Ramos (cell line): Measurements from ENCODE around the gene MT1G.
"Not testable (repeated sequence)": the region's sequence is repeated elsewhere in the genome, so short reads cannot be mapped to it uniquely, and the experiment has no call there.

ENCODE experiments used
- in situ Hi-C: fragments of 300-500 bp; cut with MboI; formaldehyde crosslinking; loops from one replicate; pipeline ENCODE4 v1.14.3; 2022; ENCODE audit warnings: low sequenced_read_pairs; ENCODE audit not compliant: unreplicated experiment

Gene MT1G

DNA sequence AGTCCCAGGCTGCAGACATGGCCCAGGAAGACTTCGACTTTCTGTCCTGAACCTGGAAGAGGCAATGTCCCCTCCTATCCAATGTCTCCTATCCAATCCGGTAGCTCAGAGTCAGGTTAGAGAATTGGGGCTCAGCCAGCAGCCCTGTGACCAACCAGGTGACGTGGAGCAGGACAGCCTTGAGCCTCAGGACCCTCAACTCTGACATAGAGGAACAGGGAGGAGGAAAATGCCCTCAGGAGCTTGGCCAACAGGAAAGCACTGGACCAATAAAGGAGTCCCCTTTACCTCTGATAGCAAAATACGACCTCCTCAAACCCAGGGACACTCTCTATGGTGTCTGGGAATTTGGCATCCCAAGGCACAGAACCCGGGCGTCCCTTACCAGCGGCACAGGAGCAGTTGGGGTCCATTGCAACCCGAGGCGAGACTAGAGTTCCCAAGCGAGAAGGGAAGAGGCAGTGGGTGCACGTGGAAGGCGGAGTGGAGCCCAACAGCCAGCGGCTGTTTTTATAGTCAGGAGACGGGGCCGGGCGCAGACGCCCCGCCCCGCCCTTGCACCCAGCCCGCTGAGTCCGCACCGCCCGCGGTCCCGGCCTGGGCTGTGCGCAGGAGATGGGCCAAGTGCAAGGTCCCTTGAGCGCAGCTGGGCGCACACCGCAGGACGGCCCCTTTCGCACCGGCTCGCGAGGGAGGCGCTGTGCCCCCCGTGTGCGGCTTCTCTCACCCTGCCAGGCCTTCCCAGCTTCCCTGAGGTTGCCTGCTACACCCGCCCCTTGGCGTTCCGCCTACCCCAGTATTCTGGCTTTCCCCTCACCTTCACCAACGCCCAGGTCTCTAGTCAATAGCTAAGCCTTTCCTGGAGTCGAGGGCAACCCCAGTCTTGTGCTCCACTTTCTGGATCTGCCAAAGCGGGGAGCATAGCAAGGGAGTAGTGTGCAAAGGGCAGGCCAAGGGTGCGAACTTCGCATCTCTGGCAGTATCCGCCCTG is at the start of gene MT1G:
Gene MT1G (minus strand): TSS at position 485 of the 991 bp plus-strand sequence. CDS start 72 bp downstream, at position 413.
- in situ Hi-C loops = no loop called here

GRCh38 chr16:56717532-56717931 is 49.7 kb upstream of the MT1G start:
- in situ Hi-C loops = not testable (repeated sequence)

DNA sequence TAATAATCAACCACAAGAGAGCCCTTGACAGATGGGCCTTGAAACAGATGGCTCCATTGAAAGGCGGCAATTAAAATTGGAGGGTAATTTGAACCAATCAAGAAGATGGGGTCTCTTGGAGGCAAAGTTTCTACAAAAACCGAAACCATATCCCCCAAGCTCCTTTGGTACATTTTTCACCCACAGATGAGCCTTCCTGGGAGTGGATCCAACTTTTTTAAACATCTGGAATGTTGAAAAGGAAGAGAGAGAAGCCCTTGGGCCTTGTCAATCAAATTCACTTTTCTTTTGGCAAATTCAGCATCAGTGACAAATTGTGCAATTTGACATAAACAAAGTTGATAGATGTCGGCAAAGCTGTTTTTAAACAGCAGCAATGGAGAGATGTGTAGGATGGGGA is 48.9 kb upstream of the MT1G start:
- in situ Hi-C loops = no loop called here

GRCh38 chr16:56715126-56715525 is 47.3 kb upstream of the MT1G start:
- in situ Hi-C loops = no loop called here

DNA sequence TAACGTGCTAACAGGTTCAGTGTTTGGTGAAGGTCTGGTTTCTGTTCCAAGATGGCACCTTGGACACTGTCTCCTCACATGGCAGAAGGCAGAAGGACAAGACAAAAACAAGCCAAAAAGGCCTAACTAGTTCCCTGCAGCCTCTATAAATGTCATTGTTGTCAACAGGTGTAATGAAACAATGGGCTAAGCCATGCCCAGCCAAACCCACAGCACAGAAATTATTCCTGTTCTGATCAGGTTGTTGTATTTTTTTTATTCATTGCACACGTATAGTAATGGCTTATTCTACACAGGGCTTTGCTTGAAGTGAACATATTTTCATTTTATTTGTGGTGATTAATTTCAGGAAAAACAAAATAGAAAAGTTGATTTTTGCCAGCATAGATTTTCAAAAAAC is 45.9 kb upstream of the MT1G start:
- in situ Hi-C loops = no loop called here

DNA sequence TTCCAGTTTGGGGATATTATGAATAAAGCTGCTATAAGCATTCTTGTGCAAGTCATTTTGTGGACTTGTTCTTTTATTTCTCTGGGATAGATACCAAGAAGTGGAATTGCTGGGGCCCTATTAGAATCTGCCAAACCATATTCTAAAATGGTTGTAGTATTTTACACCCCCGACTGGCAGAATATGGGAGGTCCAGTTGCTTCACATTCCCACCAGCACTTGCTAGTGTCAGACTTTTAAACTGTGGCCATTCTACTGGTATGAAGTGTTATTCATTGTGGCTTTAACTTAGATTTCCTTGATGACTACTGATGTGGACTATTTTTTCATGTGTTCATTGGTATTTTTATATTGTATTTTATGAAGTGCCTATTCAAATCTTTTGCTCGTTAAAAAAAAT is 44.0 kb upstream of the MT1G start:
- in situ Hi-C loops = no loop called here

GRCh38 chr16:56710181-56710737 is 42.4 kb upstream of the MT1G start:
- in situ Hi-C loops = no loop called here

GRCh38 chr16:56709443-56710040 is 41.7 kb upstream of the MT1G start:
- in situ Hi-C loops = loop anchor here (10.0 kb wide), 2 partner anchors 135 to 765 kb away; no protein-coding TSS in a partner anchor

DNA sequence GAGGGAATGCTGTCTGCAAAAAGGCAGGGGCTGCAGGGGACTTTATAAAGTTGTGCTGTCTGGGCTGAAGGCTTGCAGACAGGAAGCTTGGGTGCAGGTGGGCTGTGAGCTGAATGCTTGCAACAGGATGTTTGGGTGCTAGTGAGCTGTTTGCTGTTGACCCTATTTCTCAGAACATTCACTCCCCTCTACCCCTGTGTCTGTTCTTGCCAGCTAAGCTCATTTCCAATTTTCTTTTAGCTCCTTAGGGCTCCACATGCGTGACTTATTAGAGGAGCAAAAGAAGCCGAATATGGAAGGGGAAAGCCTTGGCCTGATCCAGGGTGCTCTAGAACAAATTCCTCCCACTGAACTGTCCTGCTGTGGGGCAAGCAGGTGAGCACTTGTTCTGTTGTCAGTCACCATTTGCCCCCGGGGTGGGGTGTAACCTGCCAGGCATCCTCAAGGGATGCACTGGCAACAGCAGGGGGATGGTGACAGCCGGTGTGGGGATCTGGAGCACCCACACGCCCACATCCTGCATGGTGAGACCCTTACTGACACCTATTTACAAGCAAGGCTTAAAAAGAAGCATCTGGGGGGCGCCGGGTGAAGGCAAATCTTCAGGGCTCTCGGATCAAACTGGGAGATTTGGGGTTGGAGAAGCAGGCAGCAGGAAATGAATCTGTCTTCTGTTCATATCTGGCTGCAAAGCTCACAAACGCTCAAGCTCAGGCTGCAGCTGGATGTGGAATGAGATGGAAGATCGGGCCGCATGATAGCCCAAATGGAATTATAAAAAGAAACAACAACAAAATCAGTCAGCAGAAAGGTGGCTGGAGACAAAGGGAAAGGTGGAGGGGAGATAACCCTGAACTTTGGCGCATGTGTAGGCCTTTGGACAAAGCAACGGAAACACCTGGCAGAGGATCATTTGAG is 40.9 kb upstream of the MT1G start:
- in situ Hi-C loops = loop anchor here (10.0 kb wide), 2 partner anchors 134 to 764 kb away; no protein-coding TSS in a partner anchor

DNA sequence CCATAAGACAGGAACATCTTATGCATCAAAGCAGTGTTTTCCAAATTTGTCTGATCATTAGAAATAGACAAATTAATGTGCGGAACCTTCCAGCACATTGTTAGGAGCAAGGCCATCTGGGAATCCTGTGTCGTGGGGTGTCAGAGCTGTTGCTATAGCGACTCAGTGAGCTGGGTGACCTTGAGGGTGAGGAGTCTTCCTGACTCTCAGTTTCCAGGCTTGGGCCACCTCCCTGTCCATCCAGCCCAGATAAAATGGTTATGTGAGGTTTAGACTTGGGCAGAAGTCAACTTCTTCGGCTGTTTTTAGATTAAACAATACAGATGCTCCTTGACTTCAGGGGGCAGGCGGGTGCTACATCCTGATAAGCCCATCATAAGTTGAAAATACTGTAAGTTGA is 35.0 kb upstream of the MT1G start:
- in situ Hi-C loops = loop anchor here (10.0 kb wide), 2 partner anchors 128 to 758 kb away; no protein-coding TSS in a partner anchor

DNA sequence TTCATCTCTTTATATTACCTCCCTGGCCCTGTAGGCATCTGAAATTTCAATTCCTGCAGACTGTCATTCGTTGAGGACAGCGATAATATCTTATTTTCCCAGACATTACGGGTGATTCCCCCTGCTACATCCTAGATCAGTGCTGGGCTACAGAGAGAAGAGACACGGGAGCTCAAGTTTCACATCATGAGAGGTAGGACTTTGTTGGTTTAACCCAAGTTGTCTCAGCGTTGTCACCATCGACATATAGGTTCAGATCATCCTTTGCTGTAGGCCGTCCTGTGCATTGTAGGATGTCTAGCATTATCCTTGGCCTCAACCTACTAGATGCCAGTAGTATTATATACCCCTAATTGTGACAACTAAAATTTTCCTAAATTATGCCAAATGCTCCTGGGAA is 33.7 kb upstream of the MT1G start:
- in situ Hi-C loops = loop anchor here (10.0 kb wide), 2 partner anchors 127 to 757 kb away; no protein-coding TSS in a partner anchor

DNA sequence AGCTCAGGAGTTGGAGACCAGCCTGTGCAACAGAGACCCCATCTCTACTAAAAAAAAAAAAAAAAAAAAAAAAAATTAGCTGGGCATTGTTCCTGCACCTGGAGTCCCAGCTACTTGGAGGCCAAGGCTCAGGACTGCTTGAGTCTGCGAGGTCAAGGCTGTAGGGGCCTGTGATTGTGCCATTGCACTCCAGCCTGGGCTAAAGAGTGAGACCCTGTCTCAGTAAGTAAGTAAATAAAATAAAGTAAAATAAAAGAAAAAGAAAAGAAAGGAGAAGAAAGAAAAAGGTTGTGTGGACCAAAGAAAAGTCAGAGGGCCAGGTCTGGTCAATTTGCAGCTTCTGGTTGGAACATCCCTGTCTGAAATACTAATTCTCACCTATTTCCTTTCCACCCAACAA is 32.8 kb upstream of the MT1G start:
- in situ Hi-C loops = loop anchor here (10.0 kb wide), 2 partner anchors 126 to 756 kb away; no protein-coding TSS in a partner anchor

- in situ Hi-C loops = loop anchor here (10.0 kb wide), 2 partner anchors 125 to 755 kb away; no protein-coding TSS in a partner anchor
These were observed 32.3 kb upstream of the MT1G start for GRCh38 chr16:56700195-56700594.

GRCh38 chr16:56697456-56698155 is 29.7 kb upstream of the MT1G start:
- in situ Hi-C loops = no loop called here

DNA sequence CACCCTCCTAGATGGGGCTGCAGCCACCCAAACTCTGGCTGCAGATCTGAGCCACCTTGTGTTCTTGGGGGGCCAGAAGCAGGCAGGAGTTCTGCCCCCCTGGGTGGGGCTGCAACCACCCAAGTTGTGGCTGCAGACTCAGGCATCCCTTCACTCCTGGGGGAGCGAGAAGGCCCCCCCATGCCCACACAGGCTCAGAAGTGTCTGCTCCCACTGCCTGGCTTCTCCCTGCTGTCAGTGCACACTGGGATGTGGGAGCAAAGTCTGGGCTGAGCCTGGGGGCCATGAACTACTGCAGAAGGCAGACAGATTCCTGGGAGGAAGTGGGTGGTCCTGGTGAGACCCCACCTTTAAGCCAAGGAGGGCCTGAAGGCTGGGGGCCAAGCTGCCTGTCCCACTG is 27.4 kb upstream of the MT1G start:
- in situ Hi-C loops = no loop called here

- in situ Hi-C loops = no loop called here
These were observed 24.0 kb upstream of the MT1G start for GRCh38 chr16:56691885-56692284.

DNA sequence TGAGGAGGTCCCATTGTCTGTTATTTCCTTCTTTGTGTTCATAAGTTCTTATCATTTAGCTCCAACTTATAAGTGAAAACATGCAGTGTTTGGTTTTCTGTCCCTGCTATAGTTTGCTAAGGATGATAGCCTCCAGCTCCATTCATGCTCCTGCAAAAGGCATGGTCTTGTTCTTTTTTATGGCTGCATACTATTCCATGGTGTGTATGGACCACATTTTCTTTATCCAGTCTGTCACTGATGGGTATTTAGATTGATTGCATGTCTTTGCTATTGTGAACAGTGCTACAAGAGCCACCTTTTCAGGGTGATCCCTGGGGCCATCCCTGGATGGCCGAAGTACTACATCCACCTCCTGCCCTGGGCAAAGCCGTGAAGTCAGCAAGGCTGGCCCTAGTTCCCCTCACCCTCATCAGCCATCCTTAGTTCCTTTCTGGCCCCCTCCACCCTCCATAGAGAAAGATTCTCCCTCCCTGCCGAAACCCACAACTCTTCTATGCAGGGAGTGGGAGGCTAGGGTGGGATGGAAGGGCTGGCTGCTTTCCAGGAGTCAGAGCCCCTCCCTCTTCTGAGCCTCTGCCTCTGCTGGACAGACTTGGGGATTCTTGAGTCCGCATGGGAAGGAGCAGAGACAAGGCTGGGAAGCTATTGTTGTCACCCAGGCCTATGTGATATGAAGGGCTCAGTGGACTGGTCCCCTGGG is 22.7 kb upstream of the MT1G start:
- in situ Hi-C loops = no loop called here

GRCh38 chr16:56689171-56689570 is 21.3 kb upstream of the MT1G start:
- in situ Hi-C loops = no loop called here

GRCh38 chr16:56688762-56689161 is 20.9 kb upstream of the MT1G start:
- in situ Hi-C loops = no loop called here
